ENCODE data around the gene NCL.

Gene NCL, protein sequence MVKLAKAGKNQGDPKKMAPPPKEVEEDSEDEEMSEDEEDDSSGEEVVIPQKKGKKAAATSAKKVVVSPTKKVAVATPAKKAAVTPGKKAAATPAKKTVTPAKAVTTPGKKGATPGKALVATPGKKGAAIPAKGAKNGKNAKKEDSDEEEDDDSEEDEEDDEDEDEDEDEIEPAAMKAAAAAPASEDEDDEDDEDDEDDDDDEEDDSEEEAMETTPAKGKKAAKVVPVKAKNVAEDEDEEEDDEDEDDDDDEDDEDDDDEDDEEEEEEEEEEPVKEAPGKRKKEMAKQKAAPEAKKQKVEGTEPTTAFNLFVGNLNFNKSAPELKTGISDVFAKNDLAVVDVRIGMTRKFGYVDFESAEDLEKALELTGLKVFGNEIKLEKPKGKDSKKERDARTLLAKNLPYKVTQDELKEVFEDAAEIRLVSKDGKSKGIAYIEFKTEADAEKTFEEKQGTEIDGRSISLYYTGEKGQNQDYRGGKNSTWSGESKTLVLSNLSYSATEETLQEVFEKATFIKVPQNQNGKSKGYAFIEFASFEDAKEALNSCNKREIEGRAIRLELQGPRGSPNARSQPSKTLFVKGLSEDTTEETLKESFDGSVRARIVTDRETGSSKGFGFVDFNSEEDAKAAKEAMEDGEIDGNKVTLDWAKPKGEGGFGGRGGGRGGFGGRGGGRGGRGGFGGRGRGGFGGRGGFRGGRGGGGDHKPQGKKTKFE

DNA sequence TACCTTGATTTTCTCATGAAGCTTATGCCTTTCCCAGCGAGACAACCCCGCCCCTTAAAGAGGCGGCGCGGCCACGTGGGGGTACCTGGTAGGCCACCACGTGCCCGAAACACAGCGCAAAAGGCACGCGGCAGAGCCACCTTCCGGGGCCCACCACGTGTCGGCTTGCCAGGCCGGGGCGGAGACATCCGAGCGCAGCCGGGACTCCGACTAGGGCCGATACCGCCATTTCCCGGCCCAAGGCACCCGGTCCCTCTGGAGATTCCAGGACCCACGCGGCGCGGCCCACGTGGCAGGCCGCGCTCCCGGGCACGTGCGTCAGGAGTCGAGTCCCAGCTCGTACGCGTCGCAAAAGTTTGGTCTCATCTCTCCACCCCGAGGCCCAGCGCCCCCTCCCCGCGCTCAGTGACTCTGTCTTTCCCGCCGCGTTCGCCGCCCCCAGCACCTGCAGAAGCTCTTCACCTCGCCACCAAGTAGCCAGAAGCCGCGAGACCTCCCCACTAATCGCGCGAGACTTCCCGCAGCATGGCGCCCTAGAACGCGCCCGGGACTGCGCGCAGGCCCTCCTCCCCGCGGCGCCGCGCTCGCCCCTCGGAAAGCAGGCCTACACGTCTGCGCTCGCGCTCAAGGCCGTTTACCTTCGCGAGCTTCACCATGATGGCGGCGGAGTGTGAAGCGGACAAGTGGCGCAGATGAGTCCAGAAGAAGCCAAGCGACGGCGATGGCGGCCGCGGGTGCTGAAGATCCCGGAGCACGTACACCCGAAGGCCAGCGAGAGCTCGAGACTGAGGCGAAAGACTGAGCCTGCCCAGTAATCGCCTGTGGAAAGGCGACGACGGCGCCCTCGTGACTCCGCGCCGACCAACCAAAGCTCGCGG lies at the start of gene NCL:
Gene NCL (minus strand): TSS at position 787 of the 878 bp plus-strand sequence. CDS start 131 bp downstream, at position 656.
- peak; percentile 98 for DNase-seq

DNA sequence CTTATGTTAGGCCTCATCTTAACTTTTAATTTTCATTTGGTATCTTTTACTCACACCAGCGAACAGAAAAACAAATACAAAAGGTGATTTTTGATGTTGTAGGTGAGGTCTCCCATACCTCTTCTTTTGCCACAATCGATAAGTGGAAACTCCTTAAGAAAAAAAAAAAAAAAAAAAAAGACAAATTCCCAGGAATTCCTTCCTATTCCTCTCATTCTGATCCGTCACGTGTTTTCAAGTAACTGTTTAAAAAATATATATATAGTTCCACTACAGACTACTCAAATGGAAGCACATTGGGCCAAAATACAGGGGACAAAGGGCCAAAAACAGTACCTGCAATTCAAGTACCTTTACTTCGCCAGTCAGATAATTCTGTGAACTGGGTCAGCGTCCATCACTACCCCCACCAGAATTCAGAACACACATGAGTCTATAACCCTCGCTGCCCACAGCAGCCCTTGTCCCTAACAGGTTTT lies 49.5 kb upstream of the NCL start:
- DNase-seq, result no peak

DNA sequence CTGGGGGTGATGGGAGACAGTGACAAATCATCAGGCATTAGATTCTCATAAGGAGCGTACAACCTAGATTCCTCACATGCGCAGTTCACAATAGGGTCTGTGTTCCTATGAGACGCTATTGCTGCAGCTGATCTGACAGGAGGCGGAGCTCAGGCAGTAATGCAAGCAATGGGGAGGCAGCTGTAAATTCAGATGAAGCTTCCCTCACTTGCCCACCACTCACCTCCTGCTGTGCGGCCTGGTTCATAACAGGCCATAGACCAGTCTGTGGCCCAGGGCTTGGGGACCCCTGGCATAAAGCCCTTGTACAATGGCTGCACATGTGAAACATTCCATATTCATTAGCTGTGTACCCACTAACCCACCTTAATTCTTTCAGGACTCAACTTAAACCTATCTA lies 47.9 kb upstream of the NCL start:
- no peak for DNase-seq

DNA sequence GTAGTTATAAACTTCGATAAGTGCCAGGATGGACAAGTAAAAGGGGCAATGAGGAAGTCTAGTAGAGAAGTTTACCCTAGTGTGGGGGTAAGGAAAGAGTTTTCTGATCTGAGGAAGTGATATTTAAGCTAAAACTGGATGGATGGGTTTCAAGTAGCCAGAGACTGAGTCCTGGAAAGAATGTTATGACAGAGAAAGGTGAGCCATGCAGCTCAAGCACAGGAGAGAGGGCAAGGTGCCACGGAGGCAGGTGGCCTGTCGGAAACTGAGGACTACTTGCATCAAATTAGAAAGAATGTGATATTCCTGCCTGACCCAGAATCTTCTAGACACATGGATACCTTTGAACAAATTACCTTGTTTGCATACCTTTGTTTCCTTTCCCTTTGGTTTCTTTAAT lies 39.5 kb upstream of the NCL start:
- no peak for DNase-seq

DNA sequence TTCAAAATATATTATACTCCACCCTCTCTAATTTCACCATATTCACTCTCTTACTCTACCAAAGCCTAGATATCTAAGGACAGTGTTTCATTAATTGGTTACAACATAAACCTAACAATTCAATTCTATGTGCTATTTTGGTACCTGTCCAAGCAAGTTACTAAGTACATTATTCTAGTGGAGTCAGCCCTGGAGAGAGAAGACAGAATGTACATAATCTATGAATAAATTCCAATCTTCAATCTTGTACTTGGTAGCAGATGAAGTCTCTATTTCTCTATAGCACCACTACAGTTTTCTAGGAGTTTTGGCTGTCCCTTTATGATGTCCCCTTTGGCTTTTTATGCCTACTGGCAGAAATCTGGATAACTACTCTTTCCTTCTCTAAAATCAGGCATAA lies 38.3 kb upstream of the NCL start:
- no peak for DNase-seq

DNA sequence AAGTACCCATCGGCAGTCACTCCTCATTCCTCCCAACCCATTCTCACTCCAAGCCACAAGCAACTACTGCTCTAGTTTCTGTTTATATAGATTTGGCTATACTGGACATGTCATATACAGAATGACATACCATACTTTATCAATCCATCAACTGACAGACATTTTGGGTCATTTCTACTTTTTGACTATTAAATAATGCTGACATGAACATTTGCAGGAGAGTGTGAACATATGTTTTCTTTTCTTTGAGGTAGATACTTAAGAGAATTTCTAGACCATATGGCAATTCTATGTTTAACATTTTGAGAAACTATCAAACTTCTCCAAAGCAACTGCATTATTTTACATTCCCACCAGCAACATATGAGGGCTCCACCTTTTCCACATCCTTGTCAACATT lies 33.4 kb upstream of the NCL start:
- no peak for DNase-seq

DNA sequence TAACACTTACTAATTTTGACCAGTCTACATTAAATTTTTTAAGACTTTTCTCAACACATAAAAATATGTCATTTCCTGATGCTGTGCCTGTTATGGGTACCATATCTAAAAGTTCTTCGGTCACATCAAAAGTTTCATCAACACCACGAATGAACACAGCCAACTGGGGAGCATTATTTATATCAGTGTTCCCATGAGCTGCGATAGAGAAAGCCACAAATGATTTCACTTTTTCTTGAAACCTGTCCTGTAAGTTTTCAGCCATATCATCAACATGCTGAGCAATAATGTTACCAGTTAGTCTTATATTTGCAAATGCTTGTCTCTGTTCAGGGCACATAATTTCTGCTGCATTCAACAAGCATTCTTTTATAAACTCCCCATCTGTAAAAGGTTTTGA lies 30.4 kb upstream of the NCL start:
- no peak for DNase-seq

DNA sequence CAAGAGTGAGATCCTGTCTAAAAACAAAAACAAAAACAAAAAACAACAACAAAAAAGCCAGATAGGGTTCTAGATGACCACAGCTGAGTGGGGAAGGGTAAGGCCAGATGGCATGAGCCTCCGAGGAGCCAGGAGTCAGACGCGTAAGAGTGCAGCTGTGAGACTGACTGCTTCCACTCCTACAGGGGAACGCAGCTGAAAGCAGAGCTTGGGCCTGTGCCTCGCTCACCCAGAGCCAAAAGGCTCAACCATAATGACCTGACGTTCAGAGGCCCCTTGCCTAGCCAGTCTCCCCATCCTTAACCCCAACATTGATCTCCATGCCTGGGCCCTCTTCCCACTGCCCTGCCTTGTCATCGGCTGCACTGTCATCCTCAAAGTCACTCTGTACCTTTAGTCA lies 26.5 kb upstream of the NCL start:
- no peak for DNase-seq

DNA sequence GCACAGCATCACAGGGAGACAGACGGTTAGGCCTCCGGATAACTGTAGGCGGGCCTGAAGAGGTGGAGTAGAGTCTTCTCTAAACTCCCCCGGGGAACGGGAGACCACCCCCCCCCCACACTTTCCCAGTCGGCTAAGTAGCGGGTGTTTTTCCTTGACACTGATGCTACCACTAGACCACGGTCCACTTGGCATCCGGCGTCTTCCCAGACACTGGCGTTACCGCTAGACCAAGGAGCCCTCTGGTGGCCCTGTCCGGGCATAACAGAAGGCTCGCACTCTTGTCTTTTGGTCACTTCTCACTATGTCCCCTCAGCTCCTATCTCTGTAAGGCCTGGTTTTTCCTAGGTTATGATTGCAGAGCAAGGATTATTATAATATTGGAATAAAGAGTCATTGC lies 25.7 kb upstream of the NCL start:
- no peak for DNase-seq

DNA sequence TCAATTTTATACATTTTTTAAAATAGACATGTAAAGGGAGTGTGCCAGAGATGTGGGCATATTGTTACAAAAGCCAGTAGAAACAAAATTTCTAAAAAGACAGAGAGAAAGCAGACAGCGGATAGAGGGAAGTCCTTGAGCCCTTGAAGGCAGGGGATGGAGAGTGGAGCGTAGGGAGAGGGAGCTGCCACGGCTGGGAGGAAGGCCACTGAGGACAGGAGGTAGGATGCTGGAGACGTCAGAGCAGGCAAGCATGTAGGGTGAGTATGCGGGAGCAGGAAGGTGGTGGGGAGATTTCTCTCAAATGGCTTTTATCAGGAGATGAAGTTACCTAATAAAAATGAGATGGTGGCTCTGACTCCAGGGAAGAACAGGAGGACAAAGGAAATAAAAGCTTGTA lies 24.0 kb upstream of the NCL start:
- no peak for DNase-seq

DNA sequence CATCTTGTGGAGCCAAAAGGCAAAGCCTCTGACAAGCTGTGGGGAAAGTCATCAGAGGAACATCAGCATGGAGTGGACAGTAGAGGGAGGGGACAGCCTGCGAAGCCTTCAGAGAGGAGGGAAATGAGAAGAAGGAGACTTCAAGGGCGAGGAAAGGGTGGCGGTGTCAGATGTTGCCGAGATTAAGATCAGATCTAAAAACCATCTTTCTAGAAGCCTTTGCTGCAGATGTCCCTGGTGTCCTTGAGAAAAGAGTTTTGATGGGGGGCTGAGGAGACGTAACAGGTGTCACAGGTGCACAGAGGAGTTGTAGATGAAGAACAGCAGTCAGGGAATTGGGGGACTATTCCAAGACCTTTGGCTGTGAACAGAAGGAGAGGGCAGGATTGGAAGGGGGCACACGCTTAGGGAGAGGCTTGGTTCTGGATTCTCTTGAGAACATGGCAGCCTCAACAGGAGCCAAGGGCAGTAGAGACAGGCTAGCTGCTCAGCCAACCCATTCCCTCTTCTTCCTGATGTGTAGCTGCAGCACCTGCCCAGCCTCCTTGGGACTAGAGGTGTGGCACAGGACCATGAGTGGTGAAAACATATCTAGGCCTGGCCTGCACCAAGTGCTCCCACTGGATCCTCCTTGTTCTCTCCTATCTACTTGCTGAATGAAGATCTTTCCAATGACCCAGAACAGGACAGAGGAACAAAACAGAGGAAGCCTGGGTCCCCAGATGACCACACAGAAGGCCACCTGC lies 22.7 kb upstream of the NCL start:
- no peak for DNase-seq

DNA sequence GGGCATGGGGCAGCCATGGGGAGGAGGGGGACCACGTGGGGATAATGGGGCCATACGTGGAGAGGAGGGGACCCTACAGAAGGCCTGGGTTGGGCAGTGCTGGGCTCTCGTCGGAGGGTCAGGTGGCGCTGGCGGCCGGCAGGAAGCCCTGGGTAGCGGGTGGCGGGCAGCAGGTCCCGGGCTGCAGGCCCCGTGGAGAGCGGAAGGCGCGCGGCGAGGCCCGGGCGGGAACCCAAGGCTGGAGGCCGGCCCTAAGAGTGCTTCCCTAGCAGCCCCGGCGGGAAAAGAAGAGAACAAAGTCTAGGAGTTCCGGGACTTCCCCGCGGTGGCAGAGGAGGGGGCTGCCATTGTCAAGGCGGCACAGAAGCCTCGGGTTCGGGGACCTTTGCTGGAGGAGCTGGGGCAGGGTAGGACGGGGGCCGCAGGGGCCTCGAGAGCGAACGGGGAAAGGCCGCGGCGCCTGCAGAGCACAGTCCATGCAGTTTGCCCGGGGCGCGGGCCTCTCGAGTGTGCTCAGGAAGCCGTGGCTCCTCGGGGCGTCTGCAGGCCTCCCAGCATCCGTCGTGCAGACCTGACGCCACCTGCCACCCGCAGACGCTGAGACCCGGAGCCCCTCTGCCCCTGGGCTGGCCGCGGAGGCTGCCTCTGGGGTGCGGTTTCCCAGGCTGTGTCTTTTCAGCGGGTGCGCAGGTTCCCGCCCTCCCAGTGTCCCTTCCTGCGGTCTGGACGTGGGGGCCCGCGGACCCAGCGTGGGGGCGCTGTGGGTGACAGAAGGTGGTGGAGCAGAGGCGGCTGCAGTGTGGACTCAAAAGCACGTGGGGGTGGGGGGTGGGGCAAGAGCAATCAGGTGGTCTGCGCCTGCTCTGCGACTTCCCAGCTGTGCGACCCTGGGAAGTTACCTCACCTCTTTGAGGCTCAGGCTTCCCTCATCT lies 19.4 kb upstream of the NCL start:
- DNase-seq, result peak; percentile 24

DNA sequence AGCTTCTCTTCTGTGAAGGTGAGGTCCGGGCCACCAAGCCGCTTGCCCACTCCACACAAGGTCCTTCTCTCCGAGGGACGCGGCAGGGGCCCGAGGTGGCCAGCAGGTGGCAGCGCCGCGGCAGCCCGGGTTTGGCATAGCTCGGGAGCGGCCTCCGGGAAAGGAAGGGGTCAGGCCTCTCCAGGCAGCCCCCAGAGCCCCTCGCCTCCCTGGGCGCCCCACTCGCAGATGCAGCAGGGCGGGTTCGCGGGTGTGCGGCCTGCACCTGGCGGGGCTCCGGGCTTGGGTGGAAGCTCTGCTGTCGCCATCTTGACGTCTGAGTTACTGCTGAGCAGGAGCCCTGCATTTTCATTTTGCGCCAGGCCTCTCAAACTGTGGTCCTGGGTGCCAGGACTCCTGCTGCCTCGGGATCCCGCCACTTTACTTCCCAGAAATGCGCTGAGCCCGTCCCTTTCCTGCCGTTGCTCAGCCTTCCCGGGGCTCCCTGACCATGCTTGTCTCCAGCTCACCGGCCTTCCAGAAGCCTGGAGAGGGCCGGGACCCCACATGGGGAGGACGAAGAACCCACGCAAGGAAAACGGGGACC lies 18.6 kb upstream of the NCL start:
- DNase-seq, result peak; percentile 64

DNA sequence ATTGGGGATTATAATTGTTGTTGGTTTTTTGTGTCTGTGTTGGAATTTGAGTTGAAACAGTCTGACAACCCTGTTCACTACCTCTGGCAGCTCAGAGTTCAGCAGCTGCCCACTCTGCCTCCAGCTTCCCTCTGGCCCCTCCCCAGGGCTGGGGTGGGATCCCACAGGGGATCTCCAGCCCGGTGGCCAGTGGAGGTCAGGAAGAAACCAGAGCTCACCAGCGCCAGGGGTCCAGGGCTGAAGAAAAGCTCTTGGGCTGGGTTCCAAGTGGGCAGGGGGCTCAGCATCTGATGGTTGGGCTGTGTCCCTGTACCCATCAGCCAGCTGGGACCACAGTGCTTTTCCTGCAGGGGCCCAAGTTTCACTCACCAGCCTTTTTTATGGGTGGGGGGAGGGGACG lies 16.5 kb upstream of the NCL start:
- DNase-seq, result no peak

DNA sequence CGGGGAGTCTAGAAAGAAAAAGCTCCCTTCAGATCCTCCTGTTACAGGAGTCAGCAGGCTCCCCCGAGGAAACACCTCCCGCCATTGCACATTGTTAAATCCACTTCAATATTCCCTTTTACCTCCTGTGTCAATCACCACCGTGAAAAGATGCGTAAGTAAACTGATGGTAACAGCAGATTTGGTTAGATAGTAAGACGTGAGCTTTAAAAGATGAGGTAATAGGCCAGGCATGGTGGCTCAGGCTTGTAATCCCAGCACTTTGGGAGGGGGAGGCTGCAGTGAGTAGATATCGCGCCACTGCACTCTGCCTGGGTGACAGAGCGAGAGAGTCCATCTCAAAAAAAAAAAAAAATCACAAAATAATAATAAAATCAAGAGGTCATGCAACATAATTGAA lies 15.2 kb upstream of the NCL start:
- no peak for DNase-seq

DNA sequence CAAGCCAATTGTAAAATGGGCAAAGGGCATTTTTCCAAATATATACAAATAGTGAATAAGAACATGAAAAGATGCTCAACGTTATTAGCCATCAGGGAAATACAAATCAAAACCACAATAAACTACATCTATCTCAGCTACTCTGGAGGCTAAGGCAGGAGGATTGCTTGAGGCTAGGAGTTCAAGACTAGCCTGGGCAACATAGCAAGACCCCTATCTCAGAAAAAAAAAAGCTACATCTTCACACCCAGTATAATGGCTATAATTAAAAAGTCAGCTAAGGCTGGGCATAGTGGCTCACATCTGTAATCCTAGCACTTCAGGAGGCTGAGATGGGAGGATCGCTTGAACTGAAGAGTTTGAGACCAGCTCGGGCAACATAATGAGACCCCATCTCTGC lies 12.6 kb upstream of the NCL start:
- DNase-seq, result no peak

DNA sequence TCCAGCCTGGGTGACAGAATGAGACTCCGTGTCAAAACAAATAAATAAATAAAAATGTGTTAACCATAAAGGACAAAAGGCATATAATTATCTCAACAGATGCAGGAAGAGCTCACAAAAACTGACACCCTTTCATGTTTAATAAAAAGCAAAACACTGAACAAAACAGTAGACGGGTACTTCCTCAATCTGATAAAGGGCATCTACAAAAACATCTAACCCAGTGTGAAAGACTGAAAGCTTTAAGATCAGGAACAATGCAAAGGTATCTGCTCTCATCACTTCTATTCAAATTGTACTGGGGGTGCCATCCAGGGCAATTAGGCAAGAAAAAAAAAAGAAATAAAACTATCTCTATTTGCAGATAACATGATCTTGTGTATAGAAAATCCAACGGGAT lies 11.7 kb upstream of the NCL start:
- no peak for DNase-seq

DNA sequence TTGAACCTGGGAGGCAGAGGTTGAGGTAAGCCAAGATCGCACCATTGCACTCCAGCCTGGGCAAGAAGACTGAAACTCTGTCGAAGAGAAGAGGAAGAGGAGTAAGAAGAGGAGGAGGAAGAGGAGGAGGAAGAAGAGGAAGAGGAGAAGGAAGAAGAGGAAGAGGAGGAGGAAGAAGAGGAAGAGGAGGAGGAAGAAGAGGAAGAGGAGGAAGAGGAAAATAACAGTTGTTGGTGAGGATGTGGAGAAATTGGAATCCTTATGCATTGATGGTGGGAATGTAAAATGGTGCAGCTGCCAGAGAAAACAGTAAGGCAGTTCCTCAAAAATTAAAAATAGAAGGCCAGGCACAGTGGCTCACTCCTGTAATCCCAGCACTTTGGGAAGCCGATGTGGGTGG lies 8.5 kb upstream of the NCL start:
- no peak for DNase-seq

DNA sequence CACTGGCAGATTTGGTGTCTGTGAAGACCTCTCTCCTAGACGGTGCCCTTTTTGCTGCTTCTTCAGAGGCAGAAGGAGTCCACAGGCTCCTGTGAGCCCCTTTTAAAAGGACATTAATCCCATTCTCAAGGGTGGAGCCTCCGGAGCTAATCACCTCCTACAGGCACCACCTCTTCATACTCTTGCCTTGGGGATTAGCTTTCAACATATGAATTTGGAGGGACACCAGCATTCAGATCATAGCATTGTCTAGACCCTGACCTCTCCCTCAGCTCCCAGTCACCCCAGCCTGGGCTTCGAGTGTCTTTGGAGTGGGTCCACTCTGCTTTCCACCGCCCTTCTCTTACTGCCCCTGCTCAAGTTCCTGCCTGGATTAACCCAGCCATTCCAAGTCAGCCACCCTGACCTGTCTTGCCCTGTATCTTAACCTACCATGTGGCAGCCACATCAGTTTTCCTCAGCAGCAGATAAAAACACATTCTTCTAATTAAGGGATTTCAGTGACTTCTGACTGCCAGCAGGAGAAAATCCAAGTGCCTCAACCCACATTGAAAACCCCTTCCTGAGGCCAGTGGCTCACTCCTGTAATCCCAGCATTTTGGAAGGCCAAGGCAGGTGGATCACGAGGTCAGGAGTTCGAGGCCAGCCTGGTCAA lies 6.1 kb upstream of the NCL start:
- DNase-seq, result no peak

DNA sequence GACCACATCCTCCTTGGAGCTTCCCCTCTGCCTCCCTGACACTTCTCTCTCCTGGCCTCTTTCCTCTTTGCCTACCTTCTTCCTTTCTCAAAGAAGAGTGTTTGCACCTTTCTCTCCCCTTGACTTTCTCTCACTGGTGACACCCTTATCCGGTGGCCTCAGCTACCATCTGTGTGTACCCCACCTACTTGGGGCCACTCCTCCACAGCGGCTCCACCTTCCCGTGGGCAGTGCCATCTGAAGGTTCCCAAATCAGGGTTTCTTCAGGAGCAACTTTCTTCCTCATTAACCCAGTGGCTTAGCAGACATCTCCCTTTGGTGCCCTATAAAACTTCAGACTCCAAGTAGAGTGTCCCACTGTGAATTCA lies 5.3 kb upstream of the NCL start:
- DNase-seq, result peak; percentile 23

Measured in inflammatory macrophage treated with lipopolysaccharide for 4 hours (primary cell).